Measurements from ENCODE around the gene ZNF536. TPM values are rescaled to one million over a fixed set of nuclear protein-coding genes. Genes with fewer than 3 reads are reported as not detected.
"Not testable (repeated sequence)": the region's sequence is repeated elsewhere in the genome, so short reads cannot be mapped to it uniquely, and the experiment has no call there.

The ZNF536 gene
- total RNA-seq, 1 donor from 2014 or later: 9.2 TPM

DNA sequence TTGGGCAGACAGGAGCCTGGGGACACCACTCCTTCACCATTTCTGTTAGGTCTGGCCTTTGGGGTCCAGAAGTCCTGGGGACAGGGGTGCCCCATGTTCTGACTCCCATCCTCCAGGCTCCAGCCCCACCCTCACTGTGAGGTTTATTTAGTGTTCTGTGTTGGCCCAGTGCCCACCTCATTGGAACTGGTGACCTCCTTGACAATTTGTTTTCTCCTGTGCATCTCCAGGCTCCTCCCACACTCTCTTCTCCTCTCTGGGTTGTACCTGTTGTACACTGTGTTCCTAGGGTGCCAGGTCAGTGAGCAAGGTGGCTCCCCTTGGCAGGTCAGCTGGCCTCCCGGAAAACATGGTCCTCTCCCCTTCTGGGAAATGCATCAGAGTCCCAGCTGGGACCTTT lies 110.8 kb downstream of the ZNF536 start:
- H3K9me3 Mint-ChIP-seq: peaks cover 5% of the 10 kb centered on the region
- TF ChIP-seq, protein P1, sequence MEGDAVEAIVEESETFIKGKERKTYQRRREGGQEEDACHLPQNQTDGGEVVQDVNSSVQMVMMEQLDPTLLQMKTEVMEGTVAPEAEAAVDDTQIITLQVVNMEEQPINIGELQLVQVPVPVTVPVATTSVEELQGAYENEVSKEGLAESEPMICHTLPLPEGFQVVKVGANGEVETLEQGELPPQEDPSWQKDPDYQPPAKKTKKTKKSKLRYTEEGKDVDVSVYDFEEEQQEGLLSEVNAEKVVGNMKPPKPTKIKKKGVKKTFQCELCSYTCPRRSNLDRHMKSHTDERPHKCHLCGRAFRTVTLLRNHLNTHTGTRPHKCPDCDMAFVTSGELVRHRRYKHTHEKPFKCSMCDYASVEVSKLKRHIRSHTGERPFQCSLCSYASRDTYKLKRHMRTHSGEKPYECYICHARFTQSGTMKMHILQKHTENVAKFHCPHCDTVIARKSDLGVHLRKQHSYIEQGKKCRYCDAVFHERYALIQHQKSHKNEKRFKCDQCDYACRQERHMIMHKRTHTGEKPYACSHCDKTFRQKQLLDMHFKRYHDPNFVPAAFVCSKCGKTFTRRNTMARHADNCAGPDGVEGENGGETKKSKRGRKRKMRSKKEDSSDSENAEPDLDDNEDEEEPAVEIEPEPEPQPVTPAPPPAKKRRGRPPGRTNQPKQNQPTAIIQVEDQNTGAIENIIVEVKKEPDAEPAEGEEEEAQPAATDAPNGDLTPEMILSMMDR (conservative IDR thresholded peaks at IDR 0.05): no peak
- H3K36me3 Mint-ChIP-seq: no peaks in the 10 kb centered on the region
- no peak overlapping the region for H3K27ac Mint-ChIP-seq
- peaks cover 22% of the 10 kb centered on the region for H3K27me3 Mint-ChIP-seq
- DNase-seq (ENCODE audit: extremely low spot score, unreplicated experiment): no peak
- no peak overlapping the region for H3K4me3 Mint-ChIP-seq
- H3K4me1 Mint-ChIP-seq (ENCODE audit: unreplicated experiment): peaks cover 43% of the 10 kb centered on the region

DNA sequence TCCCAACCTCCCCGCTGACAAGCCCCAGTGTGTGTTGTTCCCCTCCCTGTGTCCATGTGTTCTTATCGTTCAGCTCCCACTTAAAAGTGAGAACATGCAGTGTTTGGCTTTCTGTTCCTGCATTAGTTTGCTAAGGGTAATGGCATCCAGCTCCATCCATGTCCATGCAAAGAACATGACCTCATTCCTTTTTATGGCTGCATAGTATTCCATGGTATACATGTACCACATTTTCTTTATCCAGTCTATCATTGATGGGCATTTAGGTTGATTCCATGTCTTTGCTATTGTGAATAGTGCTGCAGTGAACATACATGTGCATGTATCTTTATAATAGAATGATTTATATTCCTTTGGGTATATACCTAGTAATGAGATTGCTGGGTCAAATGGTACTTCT lies 114.1 kb downstream of the ZNF536 start:
- H3K9me3 Mint-ChIP-seq; H3K4me3 Mint-ChIP-seq; DNase-seq (ENCODE audit: extremely low spot score, unreplicated experiment); H3K36me3 Mint-ChIP-seq; H3K27ac Mint-ChIP-seq: not testable (repeated sequence)
- Mint-ChIP-seq H3K4me1 (ENCODE audit: unreplicated experiment) (peaks cover 22% of the 10 kb centered on the region), H3K27me3 (peaks cover 16% of the 10 kb centered on the region)

DNA sequence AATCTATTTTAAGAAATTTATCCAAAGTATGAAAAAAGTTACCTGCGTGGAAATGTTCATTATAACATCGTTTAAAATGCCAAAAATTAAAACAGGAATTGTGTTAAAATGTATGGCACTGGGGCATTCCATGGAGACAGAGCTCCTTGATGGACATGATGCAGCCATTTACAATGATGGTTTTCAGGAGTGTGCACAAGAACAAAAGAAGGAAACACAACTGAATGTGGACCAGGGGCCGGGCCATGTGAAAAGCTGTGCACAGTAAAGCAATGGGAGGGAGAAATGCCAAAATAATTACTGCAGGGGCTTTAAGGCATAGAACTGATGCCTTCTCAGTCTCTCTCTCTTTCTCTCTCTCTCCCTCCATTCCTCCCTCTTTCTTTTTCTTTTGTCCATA lies 115.0 kb downstream of the ZNF536 start:
- peaks cover 5% of the 10 kb centered on the region for H3K9me3 Mint-ChIP-seq
- H3K4me1 Mint-ChIP-seq (ENCODE audit: unreplicated experiment): peaks cover 26% of the 10 kb centered on the region
- no peak overlapping the region for H3K4me3 Mint-ChIP-seq
- no peak for DNase-seq (ENCODE audit: extremely low spot score, unreplicated experiment)
- no peaks in the 10 kb centered on the region for H3K36me3 Mint-ChIP-seq
- TF ChIP-seq, protein P1 (conservative IDR thresholded peaks at IDR 0.05): no peak
- no peak overlapping the region for H3K27ac Mint-ChIP-seq
- peaks cover 15% of the 10 kb centered on the region for H3K27me3 Mint-ChIP-seq

DNA sequence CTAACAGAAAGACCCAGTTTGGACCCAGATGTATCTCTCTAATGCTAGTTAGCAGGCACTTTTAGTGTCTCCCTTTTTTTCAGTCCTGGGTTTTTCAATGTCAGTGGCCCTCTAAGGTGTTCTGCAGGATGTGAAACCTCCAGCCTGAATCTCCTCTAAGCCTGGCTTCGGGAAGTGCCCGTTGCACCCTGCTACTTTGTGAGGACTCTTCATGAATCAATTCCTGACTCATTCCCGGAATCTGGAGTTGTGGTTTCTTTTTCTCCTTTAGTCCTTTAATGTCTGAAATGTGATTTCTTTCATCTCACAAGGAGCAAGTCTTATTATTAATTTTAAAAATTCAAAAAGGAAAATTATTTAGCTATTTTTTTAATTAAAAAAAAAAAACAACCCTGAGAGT lies 116.0 kb downstream of the ZNF536 start:
- H3K27me3 Mint-ChIP-seq: peaks cover 15% of the 10 kb centered on the region
- no peak overlapping the region for H3K4me3 Mint-ChIP-seq
- no peak overlapping the region for H3K27ac Mint-ChIP-seq
- H3K4me1 Mint-ChIP-seq (ENCODE audit: unreplicated experiment): peaks cover 30% of the 10 kb centered on the region
- TF ChIP-seq, protein P1 (conservative IDR thresholded peaks at IDR 0.05): no peak
- H3K9me3 Mint-ChIP-seq: peaks cover 5% of the 10 kb centered on the region
- H3K36me3 Mint-ChIP-seq: no peaks in the 10 kb centered on the region
- no peak for DNase-seq (ENCODE audit: extremely low spot score, unreplicated experiment)

DNA sequence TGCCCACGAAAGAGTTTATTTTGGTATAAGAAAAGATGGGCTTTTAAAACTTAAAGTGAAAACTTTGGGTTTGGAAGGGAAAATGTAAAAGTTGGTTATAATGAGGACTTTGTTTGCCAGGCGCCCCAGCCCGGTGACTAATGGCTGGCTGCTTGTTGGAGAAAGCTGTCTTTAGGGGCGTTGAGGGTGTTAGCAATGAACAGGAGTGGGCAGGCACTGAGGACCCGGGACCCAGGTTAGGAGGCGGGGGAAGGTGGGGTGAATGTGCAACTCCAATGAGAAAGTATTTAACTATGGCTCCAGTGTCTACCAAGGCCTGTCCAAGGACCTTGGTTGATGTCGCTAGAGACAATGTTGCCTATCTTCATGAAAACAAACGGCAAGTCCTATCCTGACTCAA lies 118.6 kb downstream of the ZNF536 start:
- H3K4me3 Mint-ChIP-seq: no peak overlapping the region
- DNase-seq (ENCODE audit: extremely low spot score, unreplicated experiment): no peak
- no peaks in the 10 kb centered on the region for H3K36me3 Mint-ChIP-seq
- H3K27me3 Mint-ChIP-seq: peaks cover 8% of the 10 kb centered on the region
- H3K4me1 Mint-ChIP-seq (ENCODE audit: unreplicated experiment): peaks cover 25% of the 10 kb centered on the region
- H3K27ac Mint-ChIP-seq: no peak overlapping the region
- H3K9me3 Mint-ChIP-seq: no peaks in the 10 kb centered on the region
- TF ChIP-seq, protein P1 (conservative IDR thresholded peaks at IDR 0.05): no peak

DNA sequence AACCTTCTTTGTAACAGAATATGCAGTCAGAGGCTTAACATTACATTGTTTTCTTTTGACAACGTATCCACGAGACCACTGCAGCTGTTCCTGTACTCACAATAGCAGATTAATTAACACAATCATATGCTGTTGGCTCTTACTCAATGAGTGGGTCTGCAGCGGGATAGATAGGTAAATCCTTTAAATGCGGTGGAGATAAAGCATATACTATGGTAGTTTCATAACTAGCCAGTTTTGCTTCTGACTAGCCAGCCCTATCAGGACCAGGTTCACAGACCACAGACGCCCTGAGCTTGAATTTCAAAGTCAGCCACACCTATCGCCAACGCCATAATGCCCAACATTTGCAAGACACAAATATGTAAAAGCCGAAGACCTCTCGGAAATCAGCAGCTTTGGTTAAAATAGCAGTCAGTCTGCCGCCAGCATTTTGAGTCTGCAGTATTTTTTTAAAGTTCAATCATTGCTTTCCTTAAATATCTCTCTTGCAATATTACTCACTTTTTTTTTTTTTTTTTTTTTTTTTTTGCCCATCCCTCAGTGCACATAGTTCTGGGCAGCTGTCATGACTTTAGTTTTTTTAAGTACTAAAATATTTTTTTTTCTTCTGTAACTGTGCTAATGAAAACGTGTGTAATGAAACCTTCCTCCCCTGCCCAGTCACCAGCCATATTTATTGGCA lies 120.5 kb downstream of the ZNF536 start:
- TF ChIP-seq, protein P1 (conservative IDR thresholded peaks at IDR 0.05): no peak
- Mint-ChIP-seq H3K36me3 (no peaks in the 10 kb centered on the region), H3K9me3 (no peaks in the 10 kb centered on the region), H3K4me1 (ENCODE audit: unreplicated experiment) (peaks cover 13% of the 10 kb centered on the region), H3K27ac (no peak overlapping the region), H3K27me3 (peaks cover 13% of the 10 kb centered on the region), H3K4me3 (no peak overlapping the region)
- DNase-seq (ENCODE audit: extremely low spot score, unreplicated experiment): no peak
